Neural crest cell (in vitro differentiated cells): ENCODE results near the gene FAM98A. TPM values are rescaled to one million over a fixed set of nuclear protein-coding genes. Genes with fewer than 3 reads are reported as not detected.

Experiments used
- DNase-seq: peaks from one replicate; pipeline ENCODE4 v3.0.0; 2021; ENCODE audit warnings: low read depth, mixed read lengths, low spot score
- H3K27ac Mint-ChIP-seq: one replicate; pipeline ENCODE4 v1.8.0; 2021; ENCODE audit warnings: mild to moderate bottlenecking, mixed read lengths; ENCODE audit not compliant: unreplicated experiment
- H3K27me3 Mint-ChIP-seq: 2 replicates; pipeline ENCODE4 v1.8.0; 2021; ENCODE audit warnings: low read depth, mild to moderate bottlenecking, mixed read lengths
- H3K36me3 Mint-ChIP-seq: 2 replicates; pipeline ENCODE4 v1.8.0; 2021; ENCODE audit warnings: low read depth, mild to moderate bottlenecking, mixed read lengths
- H3K4me1 Mint-ChIP-seq: 2 replicates; pipeline ENCODE4 v1.8.0; 2021; ENCODE audit warnings: mixed read lengths
- H3K4me3 Mint-ChIP-seq: one replicate; pipeline ENCODE4 v1.8.0; 2021; ENCODE audit warnings: mild to moderate bottlenecking, mixed read lengths
- H3K9me3 Mint-ChIP-seq: 2 replicates; pipeline ENCODE4 v1.8.0; 2021; ENCODE audit warnings: mixed read lengths
- CTCF ChIP-seq: fragments of 200-600 bp; sonication (generic); conservative IDR thresholded peaks from 2 replicates; pipeline ENCODE4 v1.5.0; 2021; ENCODE audit warnings: antibody characterized with exemption, mild to moderate bottlenecking
- total RNA-seq: library from RNA; stranded (reverse); gene quantifications from 2 replicates; pipeline ENCODE4 v1.2.1, GENCODE V29; 2021

The FAM98A gene
- total RNA-seq, 1 donor from 2014 or later: 41.7 TPM

DNA sequence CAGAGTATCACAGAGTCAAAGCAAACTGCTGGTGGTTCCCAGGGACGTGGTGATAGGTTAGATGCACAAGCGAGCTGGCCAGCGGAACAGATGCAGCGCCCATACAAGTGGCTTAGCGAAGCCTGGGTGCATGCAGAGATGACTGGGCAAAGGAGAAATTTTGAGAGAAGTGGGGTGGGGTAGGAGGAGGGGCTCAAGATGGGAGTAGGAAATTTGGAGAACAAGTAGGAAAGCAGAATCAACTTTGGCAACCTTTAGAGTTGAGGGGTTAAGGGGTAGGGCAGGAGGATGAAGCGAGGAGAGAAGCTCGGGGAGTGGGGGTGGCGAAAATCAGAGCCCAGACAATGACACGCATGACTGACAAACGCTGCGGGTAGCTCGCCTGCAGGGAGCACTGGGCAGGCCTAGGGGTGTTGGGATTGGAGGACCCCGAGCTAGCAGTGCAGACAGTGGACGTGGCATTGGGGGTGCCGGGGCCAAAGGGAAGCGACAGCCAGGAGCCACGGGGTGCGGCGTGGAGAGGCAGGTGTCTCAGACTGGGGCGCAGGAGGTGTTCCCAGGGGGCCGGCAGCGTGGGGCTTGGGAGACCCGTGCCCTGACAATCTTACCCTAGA is 431 bp downstream of the FAM98A start:
- peak; percentile 12 for DNase-seq
- Mint-ChIP-seq H3K9me3 (no peaks in the 10 kb centered on the region), H3K27me3 (no peaks in the 10 kb centered on the region)

DNA sequence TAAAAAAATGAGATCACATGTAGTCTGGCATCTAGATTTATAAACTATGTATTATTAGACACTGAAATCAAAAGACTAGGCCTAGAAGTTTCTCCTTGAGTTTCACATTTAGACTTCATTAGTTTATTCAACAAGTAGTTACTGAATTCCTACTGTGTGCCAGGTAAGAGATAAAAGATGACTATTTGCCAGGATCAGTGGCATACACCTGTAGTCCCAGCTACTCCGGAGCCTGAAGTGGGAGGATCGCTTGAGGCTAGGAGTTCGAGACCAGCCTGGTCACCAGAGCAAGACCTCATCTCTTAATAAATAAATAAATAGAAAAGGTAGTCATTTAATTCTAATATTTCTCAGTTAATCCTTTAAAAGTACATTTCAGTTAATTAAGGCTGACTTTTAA is 2.1 kb downstream of the FAM98A start:
- H3K36me3 Mint-ChIP-seq: peaks cover 6% of the 10 kb centered on the region
- no peak for DNase-seq
- H3K4me1 Mint-ChIP-seq: peaks cover 27% of the 10 kb centered on the region
- no peak overlapping the region for H3K27ac Mint-ChIP-seq
- H3K27me3 Mint-ChIP-seq: no peaks in the 10 kb centered on the region
- no peak for TF ChIP-seq CTCF
- no peaks in the 10 kb centered on the region for H3K9me3 Mint-ChIP-seq
- peak overlapping the region; percentile 54 for H3K4me3 Mint-ChIP-seq

More for the DNA sequence above, 431 bp downstream of the FAM98A start:
- Mint-ChIP-seq H3K27ac (peak overlapping the region; percentile 97), H3K36me3 (no peaks in the 10 kb centered on the region), H3K4me3 (peak overlapping the region; percentile 98), H3K4me1 (peaks cover 27% of the 10 kb centered on the region)
- no peak for TF ChIP-seq CTCF

GRCh38 chr2:33595385-33595784 is 3.7 kb downstream of the FAM98A start:
- H3K27ac Mint-ChIP-seq: no peak overlapping the region
- peaks cover 6% of the 10 kb centered on the region for H3K36me3 Mint-ChIP-seq

GRCh38 chr2:33589444-33589843 is 9.7 kb downstream of the FAM98A start:
- no peak for DNase-seq
- TF ChIP-seq CTCF: no peak
- Mint-ChIP-seq H3K4me3 (no peak overlapping the region), H3K27me3 (no peaks in the 10 kb centered on the region), H3K9me3 (no peaks in the 10 kb centered on the region), H3K4me1 (no peaks in the 10 kb centered on the region), H3K27ac (no peak overlapping the region), H3K36me3 (peaks cover 12% of the 10 kb centered on the region)

More at GRCh38 chr2:33595385-33595784, 3.7 kb downstream of the FAM98A start:
- peaks cover 27% of the 10 kb centered on the region for H3K4me1 Mint-ChIP-seq
- H3K4me3 Mint-ChIP-seq: peak overlapping the region; percentile 79
- H3K9me3 Mint-ChIP-seq: no peaks in the 10 kb centered on the region
- H3K27me3 Mint-ChIP-seq: no peaks in the 10 kb centered on the region
- DNase-seq: no peak
- TF ChIP-seq CTCF: no peak

DNA sequence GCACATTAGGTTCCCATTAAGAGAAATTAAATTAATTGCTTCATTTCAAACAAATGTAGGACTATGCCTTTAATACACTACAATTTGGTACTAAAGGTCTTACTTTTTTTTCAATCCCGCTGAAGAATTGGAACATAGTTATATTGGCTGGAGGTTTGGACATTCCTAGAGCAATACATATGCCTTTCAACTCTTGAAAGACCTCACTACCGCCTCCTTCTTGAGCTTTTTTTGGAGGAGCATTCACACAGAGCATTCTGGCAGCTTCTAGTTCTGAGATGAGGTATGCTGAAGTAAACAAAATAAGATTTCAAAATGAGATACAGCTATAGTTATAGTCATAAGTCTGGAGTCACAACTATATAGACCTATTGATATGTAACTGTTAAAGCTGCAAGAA is 10.9 kb downstream of the FAM98A start:
- DNase-seq: no peak
- Mint-ChIP-seq H3K27me3 (no peaks in the 10 kb centered on the region), H3K4me3 (no peak overlapping the region), H3K36me3 (peaks cover 10% of the 10 kb centered on the region), H3K4me1 (no peaks in the 10 kb centered on the region), H3K27ac (no peak overlapping the region), H3K9me3 (no peaks in the 10 kb centered on the region)
- TF ChIP-seq CTCF: no peak
